Measurements from ENCODE around the gene L3MBTL1.

Gene L3MBTL1

GRCh38 chr20:43541214-43541613 lies 33.7 kb downstream of the L3MBTL1 start:
- H3K4me3 ChIP-seq (ENCODE audit: low read length in 2 of 2): no peak overlapping the region
- H3K9ac ChIP-seq (ENCODE audit: low read depth in 1 of 2, low read length in 2 of 2): peak overlapping the region in 1 of 2 donors; percentile 11
- H3K4me1 ChIP-seq (ENCODE audit: control insufficient read depth in 2 of 2, insufficient read depth in 2 of 2, low read length in 2 of 2): peaks cover 0 to 17% of the 10 kb centered on the region in 2 donors
- H3K27ac ChIP-seq (ENCODE audit: low read depth in 2 of 2, low read length in 2 of 2): peak overlapping the region; percentile 11 to 56
- H3K9me3 ChIP-seq (ENCODE audit: control insufficient read depth in 2 of 2, low read length in 2 of 2): no peaks in the 10 kb centered on the region
- peaks cover 0 to 2% of the 10 kb centered on the region in 2 donors for H3K36me3 ChIP-seq (ENCODE audit: control insufficient read depth in 2 of 2, insufficient read depth in 2 of 2, low read length in 2 of 2)
- no peaks in the 10 kb centered on the region for H3K27me3 ChIP-seq (ENCODE audit: control insufficient read depth in 2 of 2, insufficient read depth in 2 of 2, low read length in 2 of 2)

- Histone ChIP-seq H3K27ac (ENCODE audit: low read depth in 2 of 2, low read length in 2 of 2) (peak overlapping the region; percentile 46 to 56), H3K9ac (ENCODE audit: low read depth in 1 of 2, low read length in 2 of 2) (no peak overlapping the region), H3K27me3 (ENCODE audit: control insufficient read depth in 2 of 2, insufficient read depth in 2 of 2, low read length in 2 of 2) (no peaks in the 10 kb centered on the region), H3K4me1 (ENCODE audit: control insufficient read depth in 2 of 2, insufficient read depth in 2 of 2, low read length in 2 of 2) (peaks cover 0 to 17% of the 10 kb centered on the region in 2 donors), H3K4me3 (ENCODE audit: low read length in 2 of 2) (no peak overlapping the region), H3K36me3 (ENCODE audit: control insufficient read depth in 2 of 2, insufficient read depth in 2 of 2, low read length in 2 of 2) (peaks cover 0 to 2% of the 10 kb centered on the region in 2 donors), H3K9me3 (ENCODE audit: control insufficient read depth in 2 of 2, low read length in 2 of 2) (no peaks in the 10 kb centered on the region)
These were observed 34.7 kb downstream of the L3MBTL1 start for GRCh38 chr20:43542161-43542560.

GRCh38 chr20:43542674-43543073 lies 35.2 kb downstream of the L3MBTL1 start:
- Histone ChIP-seq H3K27ac (ENCODE audit: low read depth in 2 of 2, low read length in 2 of 2) (no peak overlapping the region), H3K27me3 (ENCODE audit: control insufficient read depth in 2 of 2, insufficient read depth in 2 of 2, low read length in 2 of 2) (no peaks in the 10 kb centered on the region), H3K4me1 (ENCODE audit: control insufficient read depth in 2 of 2, insufficient read depth in 2 of 2, low read length in 2 of 2) (peaks cover 0 to 17% of the 10 kb centered on the region in 2 donors), H3K4me3 (ENCODE audit: low read length in 2 of 2) (no peak overlapping the region), H3K9me3 (ENCODE audit: control insufficient read depth in 2 of 2, low read length in 2 of 2) (no peaks in the 10 kb centered on the region), H3K36me3 (ENCODE audit: control insufficient read depth in 2 of 2, insufficient read depth in 2 of 2, low read length in 2 of 2) (peaks cover 0 to 2% of the 10 kb centered on the region in 2 donors), H3K9ac (ENCODE audit: low read depth in 1 of 2, low read length in 2 of 2) (no peak overlapping the region)

GRCh38 chr20:43543138-43543537 lies 35.6 kb downstream of the L3MBTL1 start:
- H3K9me3 ChIP-seq (ENCODE audit: control insufficient read depth in 2 of 2, low read length in 2 of 2): no peaks in the 10 kb centered on the region
- peaks cover 0 to 2% of the 10 kb centered on the region in 2 donors for H3K36me3 ChIP-seq (ENCODE audit: control insufficient read depth in 2 of 2, insufficient read depth in 2 of 2, low read length in 2 of 2)
- H3K27ac ChIP-seq (ENCODE audit: low read depth in 2 of 2, low read length in 2 of 2): no peak overlapping the region
- no peak overlapping the region for H3K9ac ChIP-seq (ENCODE audit: low read depth in 1 of 2, low read length in 2 of 2)
- H3K27me3 ChIP-seq (ENCODE audit: control insufficient read depth in 2 of 2, insufficient read depth in 2 of 2, low read length in 2 of 2): no peaks in the 10 kb centered on the region
- H3K4me1 ChIP-seq (ENCODE audit: control insufficient read depth in 2 of 2, insufficient read depth in 2 of 2, low read length in 2 of 2): peaks cover 0 to 17% of the 10 kb centered on the region in 2 donors
- H3K4me3 ChIP-seq (ENCODE audit: low read length in 2 of 2): no peak overlapping the region

GRCh38 chr20:43544501-43544900 lies 37.0 kb downstream of the L3MBTL1 start:
- H3K27ac ChIP-seq (ENCODE audit: low read depth in 2 of 2, low read length in 2 of 2): no peak overlapping the region
- H3K36me3 ChIP-seq (ENCODE audit: control insufficient read depth in 2 of 2, insufficient read depth in 2 of 2, low read length in 2 of 2): peaks cover 0 to 2% of the 10 kb centered on the region in 2 donors
- H3K4me1 ChIP-seq (ENCODE audit: control insufficient read depth in 2 of 2, insufficient read depth in 2 of 2, low read length in 2 of 2): peaks cover 0 to 17% of the 10 kb centered on the region in 2 donors
- no peaks in the 10 kb centered on the region for H3K27me3 ChIP-seq (ENCODE audit: control insufficient read depth in 2 of 2, insufficient read depth in 2 of 2, low read length in 2 of 2)
- H3K4me3 ChIP-seq (ENCODE audit: low read length in 2 of 2): no peak overlapping the region
- no peak overlapping the region for H3K9ac ChIP-seq (ENCODE audit: low read depth in 1 of 2, low read length in 2 of 2)
- H3K9me3 ChIP-seq (ENCODE audit: control insufficient read depth in 2 of 2, low read length in 2 of 2): no peaks in the 10 kb centered on the region

GRCh38 chr20:43545837-43546578 lies 38.5 kb downstream of the L3MBTL1 start:
- Histone ChIP-seq H3K4me1 (ENCODE audit: control insufficient read depth in 2 of 2, insufficient read depth in 2 of 2, low read length in 2 of 2) (peaks cover 0 to 19% of the 10 kb centered on the region in 2 donors), H3K9me3 (ENCODE audit: control insufficient read depth in 2 of 2, low read length in 2 of 2) (no peaks in the 10 kb centered on the region), H3K27me3 (ENCODE audit: control insufficient read depth in 2 of 2, insufficient read depth in 2 of 2, low read length in 2 of 2) (no peaks in the 10 kb centered on the region)

GRCh38 chr20:43548273-43548880 lies 40.9 kb downstream of the L3MBTL1 start:
- H3K36me3 ChIP-seq (ENCODE audit: control insufficient read depth in 2 of 2, insufficient read depth in 2 of 2, low read length in 2 of 2): peaks cover 0 to 2% of the 10 kb centered on the region in 2 donors
- peaks cover 0 to 11% of the 10 kb centered on the region in 2 donors for H3K4me1 ChIP-seq (ENCODE audit: control insufficient read depth in 2 of 2, insufficient read depth in 2 of 2, low read length in 2 of 2)
- no peak overlapping the region for H3K9ac ChIP-seq (ENCODE audit: low read depth in 1 of 2, low read length in 2 of 2)
- H3K4me3 ChIP-seq (ENCODE audit: low read length in 2 of 2): no peak overlapping the region
- no peaks in the 10 kb centered on the region for H3K9me3 ChIP-seq (ENCODE audit: control insufficient read depth in 2 of 2, low read length in 2 of 2)
- H3K27ac ChIP-seq (ENCODE audit: low read depth in 2 of 2, low read length in 2 of 2): no peak overlapping the region
- H3K27me3 ChIP-seq (ENCODE audit: control insufficient read depth in 2 of 2, insufficient read depth in 2 of 2, low read length in 2 of 2): no peaks in the 10 kb centered on the region

More at GRCh38 chr20:43545837-43546578, 38.5 kb downstream of the L3MBTL1 start:
- Histone ChIP-seq H3K4me3 (ENCODE audit: low read length in 2 of 2) (no peak overlapping the region), H3K36me3 (ENCODE audit: control insufficient read depth in 2 of 2, insufficient read depth in 2 of 2, low read length in 2 of 2) (peaks cover 0 to 2% of the 10 kb centered on the region in 2 donors), H3K9ac (ENCODE audit: low read depth in 1 of 2, low read length in 2 of 2) (no peak overlapping the region), H3K27ac (ENCODE audit: low read depth in 2 of 2, low read length in 2 of 2) (no peak overlapping the region)

- no peaks in the 10 kb centered on the region for H3K9me3 ChIP-seq (ENCODE audit: control insufficient read depth in 2 of 2, low read length in 2 of 2)
- H3K9ac ChIP-seq (ENCODE audit: low read depth in 1 of 2, low read length in 2 of 2): no peak overlapping the region
- no peaks in the 10 kb centered on the region for H3K27me3 ChIP-seq (ENCODE audit: control insufficient read depth in 2 of 2, insufficient read depth in 2 of 2, low read length in 2 of 2)
- H3K4me3 ChIP-seq (ENCODE audit: low read length in 2 of 2): no peak overlapping the region
- no peaks in the 10 kb centered on the region for H3K36me3 ChIP-seq (ENCODE audit: control insufficient read depth in 2 of 2, insufficient read depth in 2 of 2, low read length in 2 of 2)
- peaks cover 0 to 11% of the 10 kb centered on the region in 2 donors for H3K4me1 ChIP-seq (ENCODE audit: control insufficient read depth in 2 of 2, insufficient read depth in 2 of 2, low read length in 2 of 2)
- peak overlapping the region in 1 of 2 donors; percentile 13 for H3K27ac ChIP-seq (ENCODE audit: low read depth in 2 of 2, low read length in 2 of 2)
These were observed 42.0 kb downstream of the L3MBTL1 start for GRCh38 chr20:43549416-43550065.

GRCh38 chr20:43550456-43550855 lies 43.0 kb downstream of the L3MBTL1 start:
- Histone ChIP-seq H3K9ac (ENCODE audit: low read depth in 1 of 2, low read length in 2 of 2) (no peak overlapping the region), H3K4me1 (ENCODE audit: control insufficient read depth in 2 of 2, insufficient read depth in 2 of 2, low read length in 2 of 2) (peaks cover 0 to 11% of the 10 kb centered on the region in 2 donors), H3K9me3 (ENCODE audit: control insufficient read depth in 2 of 2, low read length in 2 of 2) (no peaks in the 10 kb centered on the region), H3K27ac (ENCODE audit: low read depth in 2 of 2, low read length in 2 of 2) (peak overlapping the region in 1 of 2 donors; percentile 13), H3K27me3 (ENCODE audit: control insufficient read depth in 2 of 2, insufficient read depth in 2 of 2, low read length in 2 of 2) (no peaks in the 10 kb centered on the region), H3K4me3 (ENCODE audit: low read length in 2 of 2) (no peak overlapping the region), H3K36me3 (ENCODE audit: control insufficient read depth in 2 of 2, insufficient read depth in 2 of 2, low read length in 2 of 2) (no peaks in the 10 kb centered on the region)

- Histone ChIP-seq H3K27me3 (ENCODE audit: control insufficient read depth in 2 of 2, insufficient read depth in 2 of 2, low read length in 2 of 2) (no peaks in the 10 kb centered on the region), H3K4me1 (ENCODE audit: control insufficient read depth in 2 of 2, insufficient read depth in 2 of 2, low read length in 2 of 2) (peaks cover 17 to 36% of the 10 kb centered on the region in 2 donors), H3K9ac (ENCODE audit: low read depth in 1 of 2, low read length in 2 of 2) (no peak overlapping the region), H3K36me3 (ENCODE audit: control insufficient read depth in 2 of 2, insufficient read depth in 2 of 2, low read length in 2 of 2) (no peaks in the 10 kb centered on the region), H3K9me3 (ENCODE audit: control insufficient read depth in 2 of 2, low read length in 2 of 2) (no peaks in the 10 kb centered on the region), H3K4me3 (ENCODE audit: low read length in 2 of 2) (no peak overlapping the region), H3K27ac (ENCODE audit: low read depth in 2 of 2, low read length in 2 of 2) (no peak overlapping the region)
These were observed 46.9 kb downstream of the L3MBTL1 start for GRCh38 chr20:43554369-43554768.
